GM21737 (cell line): ENCODE measurements around the gene ZBTB1.
"Not testable (repeated sequence)": the region's sequence is repeated elsewhere in the genome, so short reads cannot be mapped to it uniquely, and the experiment has no call there.

Source experiments
- ATAC-seq: cut with Tn5 transposase; IDR thresholded peaks from one replicate; pipeline ENCODE4 v1.9.1; 2021; ENCODE audit warnings: mild to moderate bottlenecking, moderate library complexity; ENCODE audit not compliant: unreplicated experiment

ZBTB1 gene

DNA sequence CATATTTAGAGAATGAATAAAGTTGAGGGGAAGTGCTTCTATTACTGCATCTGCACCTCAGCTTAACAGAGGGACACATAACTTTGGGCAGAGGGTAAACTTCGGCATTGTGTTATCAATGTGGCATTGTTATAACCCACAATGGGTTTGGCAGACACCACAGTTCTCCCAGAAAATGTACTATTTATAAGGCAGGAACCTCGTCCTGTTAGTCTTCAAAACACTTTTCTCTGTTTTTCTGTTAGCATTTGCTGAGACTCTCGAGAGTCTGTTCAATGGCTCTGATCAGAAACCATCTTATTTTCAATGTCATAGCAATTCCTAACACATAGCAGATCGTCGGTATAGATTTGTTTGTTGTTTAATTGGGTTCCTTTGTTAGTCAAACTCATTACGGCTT is 59.1 kb downstream of the ZBTB1 start:
- no peak for ATAC-seq

DNA sequence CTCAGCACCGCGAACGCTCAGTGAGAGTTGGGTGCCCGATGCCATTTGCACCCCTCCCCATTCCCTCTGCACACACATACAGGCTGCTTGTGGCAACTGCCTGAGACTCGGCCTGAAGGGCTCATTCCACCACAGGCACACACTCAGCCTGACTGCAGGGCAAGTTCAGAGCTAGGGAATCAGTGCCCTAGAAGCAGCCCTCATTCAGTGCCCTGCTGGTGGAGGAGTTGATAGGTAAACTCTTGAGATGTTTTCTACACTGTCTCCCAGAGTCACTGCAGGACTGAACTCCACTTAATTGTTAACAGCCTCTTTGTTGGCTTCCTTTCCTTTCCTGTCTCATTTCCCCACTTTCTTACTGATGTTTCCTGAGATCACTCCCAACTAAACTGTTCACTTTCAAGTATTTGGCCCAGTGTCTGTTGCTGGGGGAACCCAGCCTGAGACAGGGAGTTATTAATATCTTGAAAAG is 62.1 kb downstream of the ZBTB1 start:
- ATAC-seq = no peak

DNA sequence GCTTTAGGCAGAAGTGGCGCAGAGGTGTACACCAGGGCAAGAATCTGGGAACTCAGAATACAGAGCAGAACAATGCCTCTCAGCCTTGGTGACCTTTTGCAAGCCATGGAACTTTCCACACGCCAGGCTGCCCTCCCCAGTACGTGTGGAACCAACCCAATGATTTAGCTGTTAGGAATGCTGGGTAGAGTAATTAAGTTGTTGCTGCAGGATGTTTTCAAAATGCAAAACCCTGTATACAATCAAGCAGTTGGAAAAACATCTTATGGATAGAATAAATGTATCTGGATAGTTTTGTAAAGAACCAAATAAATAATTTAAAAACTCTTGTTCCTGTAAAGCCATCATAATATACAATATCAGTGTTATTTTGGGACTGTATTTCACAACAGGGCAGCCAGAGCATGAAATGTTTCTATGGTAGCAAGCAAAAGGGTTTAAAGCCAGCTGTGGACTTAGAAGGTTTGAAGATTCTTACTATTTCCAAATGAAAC is 64.6 kb downstream of the ZBTB1 start:
- no peak for ATAC-seq

DNA sequence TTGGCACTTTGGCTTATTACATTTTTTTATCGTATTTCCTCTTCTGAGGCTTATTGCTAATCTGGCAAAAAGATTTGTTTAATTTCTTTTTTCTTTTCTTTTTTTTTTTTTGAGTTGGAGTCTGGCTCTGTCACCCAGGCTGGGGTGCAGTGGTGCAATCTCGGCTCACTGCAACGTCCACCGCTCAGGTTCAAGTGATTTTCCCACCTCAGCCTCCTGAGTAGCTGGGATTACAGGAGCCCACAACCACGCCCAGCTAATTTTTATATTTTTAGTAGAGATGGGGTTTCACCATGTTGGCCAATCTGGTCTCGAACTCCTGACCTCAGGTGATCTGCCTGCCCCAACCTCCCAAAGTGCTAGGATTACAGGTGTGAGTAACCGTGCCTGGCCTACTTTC is 65.1 kb downstream of the ZBTB1 start:
- not testable (repeated sequence) for ATAC-seq

DNA sequence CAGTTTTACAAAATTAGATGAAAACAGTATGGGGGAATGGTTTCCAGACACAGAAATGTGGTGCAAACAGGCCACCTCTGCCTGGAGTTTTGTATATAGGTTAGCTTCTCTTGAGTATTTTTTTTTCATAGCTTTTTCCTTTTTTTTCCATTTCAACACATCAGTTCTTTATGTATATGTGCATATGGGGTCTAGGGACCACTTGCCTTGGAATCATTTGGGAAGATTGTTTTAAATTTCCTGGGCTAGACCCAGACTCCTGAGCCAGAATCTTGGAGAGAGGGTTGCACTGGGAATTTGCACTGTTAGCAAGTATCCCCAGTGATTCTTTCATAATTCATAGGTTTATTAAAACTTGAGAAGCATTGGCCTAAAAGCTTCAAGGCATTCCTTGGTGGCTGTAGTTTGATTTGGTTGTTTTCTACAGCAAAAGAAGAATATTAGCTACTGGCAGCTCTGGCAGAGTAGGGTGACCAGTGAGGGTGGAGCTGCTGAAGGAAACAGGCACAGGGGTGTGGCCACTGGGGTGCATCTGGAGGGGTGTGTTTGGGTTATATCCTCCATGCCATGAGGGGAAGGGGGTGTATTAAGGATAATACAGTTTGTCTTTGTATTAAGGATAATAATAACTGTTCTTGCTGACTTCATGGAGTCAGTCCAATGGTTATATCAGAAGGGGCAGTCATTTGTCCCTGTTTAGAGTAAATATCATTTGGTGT is 68.0 kb downstream of the ZBTB1 start:
- ATAC-seq = no peak

DNA sequence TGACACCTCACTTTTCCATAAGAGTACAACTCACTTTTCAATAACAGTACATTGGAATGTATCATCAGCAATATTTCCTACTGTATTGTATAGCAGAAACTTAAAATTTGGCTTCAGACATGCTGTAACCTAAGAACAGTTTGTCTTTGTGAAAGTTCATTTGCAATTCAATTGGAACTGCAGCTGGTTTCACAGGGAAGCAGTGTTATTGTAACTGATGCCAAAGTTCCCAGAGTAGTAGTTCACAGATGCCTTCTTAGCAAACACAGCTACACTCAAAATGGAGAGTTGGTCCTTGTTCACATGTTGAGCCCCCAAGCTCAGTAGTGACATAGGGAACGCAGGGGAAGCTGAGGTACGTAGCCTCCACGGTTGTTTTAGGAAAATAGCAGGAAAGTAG is 68.5 kb downstream of the ZBTB1 start:
- no peak for ATAC-seq
